ENCODE data around the gene ANKRD6.

The ANKRD6 gene

DNA sequence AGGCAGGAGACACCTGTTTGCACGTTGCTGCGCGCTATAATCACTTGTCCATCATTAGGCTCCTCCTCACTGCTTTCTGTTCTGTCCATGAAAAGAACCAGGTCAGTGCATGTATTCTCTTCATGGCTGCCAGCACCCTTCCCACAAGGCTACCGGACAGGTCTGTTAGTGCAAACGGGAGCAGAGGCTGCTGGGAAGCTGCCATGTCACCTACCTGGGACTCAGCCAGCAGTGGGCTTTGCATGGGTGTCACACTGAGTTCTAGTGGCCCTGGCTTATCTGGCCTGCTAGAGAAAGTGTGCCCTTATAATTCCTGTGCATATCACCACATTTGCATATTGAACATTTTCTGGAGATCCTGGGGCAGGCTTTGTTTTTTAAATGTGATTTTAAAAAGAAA, 180.8 kb downstream of the ANKRD6 start:
- TF ChIP-seq CTCF (IDR thresholded peaks at IDR 0.05) = no peak

DNA sequence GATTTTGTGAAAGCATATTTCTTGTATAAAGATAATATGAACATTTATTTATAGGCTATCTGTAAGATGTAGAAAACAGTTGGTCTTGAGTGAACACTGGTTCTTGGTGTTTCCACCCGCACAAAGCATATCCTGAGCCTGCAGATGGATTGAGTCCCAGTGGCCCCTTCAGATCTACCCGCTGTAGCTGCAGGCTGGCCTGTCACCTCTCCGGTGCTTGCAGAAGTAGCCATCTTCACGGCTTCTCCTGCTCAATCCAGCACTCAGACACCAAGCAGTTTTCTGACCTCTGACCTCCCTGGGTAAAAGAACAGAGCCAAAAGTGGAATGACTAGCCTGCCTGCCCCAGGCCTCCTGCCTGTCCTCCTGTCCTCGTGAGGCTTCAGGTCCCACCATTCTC, 182.9 kb downstream of the ANKRD6 start:
- TF ChIP-seq CTCF (IDR thresholded peaks at IDR 0.05) = no peak

- no peak for TF ChIP-seq CTCF (IDR thresholded peaks at IDR 0.05)
Measured at GRCh38 chr6:89616531-89616930, 183.6 kb downstream of the ANKRD6 start.

- no peak for TF ChIP-seq CTCF (IDR thresholded peaks at IDR 0.05)
Measured at GRCh38 chr6:89618026-89618425, 185.1 kb downstream of the ANKRD6 start.

DNA sequence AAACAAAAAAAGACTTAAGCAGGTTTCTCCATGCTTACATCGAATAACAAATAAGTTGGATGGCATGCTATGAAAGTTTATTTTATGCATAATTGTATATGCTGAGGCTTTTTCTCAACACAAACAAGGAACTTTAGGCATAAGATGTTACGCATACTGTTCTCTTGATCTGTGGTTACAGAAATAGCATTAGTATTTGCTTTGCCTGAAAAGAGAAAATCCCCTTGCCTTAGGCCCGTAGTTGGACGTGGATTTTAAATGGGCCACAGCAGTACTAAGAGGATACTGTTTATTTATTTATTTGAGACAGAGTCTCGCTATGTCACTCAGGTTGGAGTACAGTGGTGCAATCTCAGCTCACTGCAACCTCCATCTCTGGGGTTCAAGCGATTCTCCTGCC, 186.6 kb downstream of the ANKRD6 start:
- TF ChIP-seq CTCF (IDR thresholded peaks at IDR 0.05) = no peak

GRCh38 chr6:89623749-89624148, 190.8 kb downstream of the ANKRD6 start:
- no peak for TF ChIP-seq CTCF (IDR thresholded peaks at IDR 0.05)

DNA sequence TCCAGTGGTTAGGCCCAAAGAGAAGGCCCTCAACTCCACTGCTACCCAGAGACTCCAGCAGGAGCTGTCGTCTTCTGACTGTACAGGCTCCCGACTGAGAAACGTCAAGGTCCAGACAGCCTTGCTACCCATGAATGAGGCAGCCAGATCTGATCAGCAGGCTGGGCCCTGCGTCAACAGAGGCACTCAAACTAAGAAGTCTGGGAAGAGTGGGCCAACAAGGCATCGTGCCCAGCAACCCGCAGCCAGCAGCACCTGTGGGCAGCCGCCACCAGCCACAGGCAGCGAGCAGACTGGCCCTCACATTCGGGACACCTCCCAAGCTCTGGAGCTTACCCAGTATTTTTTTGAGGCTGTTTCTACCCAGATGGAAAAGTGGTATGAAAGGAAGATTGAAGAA, 197.5 kb downstream of the ANKRD6 start:
- TF ChIP-seq CTCF (IDR thresholded peaks at IDR 0.05) = no peak

- TF ChIP-seq CTCF (IDR thresholded peaks at IDR 0.05) = no peak
Measured at GRCh38 chr6:89637960-89638319, 205.0 kb downstream of the ANKRD6 start.

Data from LNCAP (cell line).